ENCODE data around the gene MEPCE.

MEPCE gene

GRCh38 chr7:100472854-100473499 is 43.3 kb downstream of the MEPCE start:
- no peak for DNase-seq
- H3K27me3 ChIP-seq (replicated peaks; ENCODE audit: control insufficient read depth, insufficient read depth, low read length, poor library complexity, severe bottlenecking) = no peaks in the 10 kb centered on the region
- peaks cover 40% of the 10 kb centered on the region for H3K36me3 ChIP-seq (ENCODE audit: control insufficient read depth, insufficient read depth, low read length)
- H3K9me3 ChIP-seq (ENCODE audit: control insufficient read depth, low read length) = no peaks in the 10 kb centered on the region
- peaks cover 49% of the 10 kb centered on the region for H3K4me1 ChIP-seq (ENCODE audit: control insufficient read depth, insufficient read depth, low read length, poor library complexity, severe bottlenecking)
- peak overlapping the region; percentile 58 for H3K27ac ChIP-seq (ENCODE audit: insufficient read depth, low read length, poor library complexity, severe bottlenecking)
- no peak overlapping the region for H3K4me3 ChIP-seq (ENCODE audit: insufficient read depth, low read depth, low read length, poor library complexity, severe bottlenecking)

GRCh38 chr7:100475549-100475948 is 45.9 kb downstream of the MEPCE start:
- H3K36me3 ChIP-seq (ENCODE audit: control insufficient read depth, insufficient read depth, low read length) = peaks cover 24% of the 10 kb centered on the region
- no peaks in the 10 kb centered on the region for H3K27me3 ChIP-seq (replicated peaks; ENCODE audit: control insufficient read depth, insufficient read depth, low read length, poor library complexity, severe bottlenecking)
- H3K4me3 ChIP-seq (ENCODE audit: insufficient read depth, low read depth, low read length, poor library complexity, severe bottlenecking) = no peak overlapping the region
- no peaks in the 10 kb centered on the region for H3K9me3 ChIP-seq (ENCODE audit: control insufficient read depth, low read length)
- H3K27ac ChIP-seq (ENCODE audit: insufficient read depth, low read length, poor library complexity, severe bottlenecking) = peak overlapping the region; percentile 88
- peaks cover 49% of the 10 kb centered on the region for H3K4me1 ChIP-seq (ENCODE audit: control insufficient read depth, insufficient read depth, low read length, poor library complexity, severe bottlenecking)
- DNase-seq = no peak

DNA sequence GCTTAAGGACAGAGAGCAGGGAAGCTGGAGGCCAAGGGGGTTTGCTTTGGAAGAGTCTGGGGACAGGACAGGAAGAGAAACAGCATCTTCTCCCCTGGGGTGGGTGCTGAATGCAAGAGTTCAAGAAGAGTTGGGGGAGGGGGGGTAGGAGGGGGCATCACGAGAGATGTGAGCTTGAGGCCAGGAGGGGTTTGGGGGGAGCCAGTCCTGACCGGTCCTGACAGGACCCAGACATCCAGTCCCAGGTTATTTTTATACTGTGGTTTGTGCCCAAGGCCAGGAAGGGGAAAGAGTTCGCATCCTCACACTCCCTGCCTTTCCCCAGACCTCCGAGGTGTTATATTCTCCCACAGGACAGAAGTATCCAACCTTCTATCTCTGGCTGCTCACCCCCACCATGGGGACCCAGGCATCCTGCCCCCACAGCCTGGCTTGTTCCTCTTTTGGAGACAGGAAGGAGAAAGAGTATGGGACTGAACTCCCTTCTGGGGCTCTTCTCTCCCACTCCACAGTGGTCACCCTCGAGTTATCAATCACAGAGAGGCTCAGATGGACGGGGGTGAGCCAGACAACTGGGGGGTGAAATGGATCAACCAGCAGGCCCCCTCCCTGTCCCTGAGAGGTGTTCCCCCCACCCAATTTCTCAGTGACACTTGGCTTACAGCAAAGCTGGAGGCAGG is 46.6 kb downstream of the MEPCE start:
- Histone ChIP-seq H3K4me3 (ENCODE audit: insufficient read depth, low read depth, low read length, poor library complexity, severe bottlenecking) (peak overlapping the region; percentile 98), H3K27me3 (replicated peaks; ENCODE audit: control insufficient read depth, insufficient read depth, low read length, poor library complexity, severe bottlenecking) (no peaks in the 10 kb centered on the region), H3K36me3 (ENCODE audit: control insufficient read depth, insufficient read depth, low read length) (peaks cover 21% of the 10 kb centered on the region), H3K27ac (ENCODE audit: insufficient read depth, low read length, poor library complexity, severe bottlenecking) (peak overlapping the region; percentile 88), H3K9me3 (ENCODE audit: control insufficient read depth, low read length) (no peaks in the 10 kb centered on the region), H3K4me1 (ENCODE audit: control insufficient read depth, insufficient read depth, low read length, poor library complexity, severe bottlenecking) (peaks cover 49% of the 10 kb centered on the region)
- no peak for DNase-seq

- Histone ChIP-seq H3K4me3 (ENCODE audit: insufficient read depth, low read depth, low read length, poor library complexity, severe bottlenecking) (peak overlapping the region; percentile 98), H3K27ac (ENCODE audit: insufficient read depth, low read length, poor library complexity, severe bottlenecking) (peak overlapping the region; percentile 88), H3K4me1 (ENCODE audit: control insufficient read depth, insufficient read depth, low read length, poor library complexity, severe bottlenecking) (peaks cover 49% of the 10 kb centered on the region), H3K27me3 (replicated peaks; ENCODE audit: control insufficient read depth, insufficient read depth, low read length, poor library complexity, severe bottlenecking) (no peaks in the 10 kb centered on the region), H3K36me3 (ENCODE audit: control insufficient read depth, insufficient read depth, low read length) (peaks cover 21% of the 10 kb centered on the region), H3K9me3 (ENCODE audit: control insufficient read depth, low read length) (no peaks in the 10 kb centered on the region)
- no peak for DNase-seq
Measured at GRCh38 chr7:100476903-100477870, 47.6 kb downstream of the MEPCE start.

- no peak for DNase-seq
- peak overlapping the region; percentile 88 for H3K27ac ChIP-seq (ENCODE audit: insufficient read depth, low read length, poor library complexity, severe bottlenecking)
- peak overlapping the region; percentile 98 for H3K4me3 ChIP-seq (ENCODE audit: insufficient read depth, low read depth, low read length, poor library complexity, severe bottlenecking)
- H3K9me3 ChIP-seq (ENCODE audit: control insufficient read depth, low read length) = no peaks in the 10 kb centered on the region
- peaks cover 17% of the 10 kb centered on the region for H3K36me3 ChIP-seq (ENCODE audit: control insufficient read depth, insufficient read depth, low read length)
- no peaks in the 10 kb centered on the region for H3K27me3 ChIP-seq (replicated peaks; ENCODE audit: control insufficient read depth, insufficient read depth, low read length, poor library complexity, severe bottlenecking)
- H3K4me1 ChIP-seq (ENCODE audit: control insufficient read depth, insufficient read depth, low read length, poor library complexity, severe bottlenecking) = peaks cover 53% of the 10 kb centered on the region
Measured at GRCh38 chr7:100477871-100478267, 48.2 kb downstream of the MEPCE start.

GRCh38 chr7:100478958-100479660 is 49.5 kb downstream of the MEPCE start, which contains the start of gene TSC22D4:
Gene TSC22D4 (minus strand): TSS chr7:100479214. CDS start chr7:100478038, 1,176 bp downstream.
- H3K36me3 ChIP-seq (ENCODE audit: control insufficient read depth, insufficient read depth, low read length) = peaks cover 8% of the 10 kb centered on the region
- peak within 1 kb of the TSS; percentile 98 for H3K4me3 ChIP-seq (ENCODE audit: insufficient read depth, low read depth, low read length, poor library complexity, severe bottlenecking)
- DNase-seq = peak; percentile 84 to 90 (median 88)
- no peaks in the 10 kb centered on the region for H3K9me3 ChIP-seq (ENCODE audit: control insufficient read depth, low read length)
- peaks cover 49% of the 10 kb centered on the region for H3K4me1 ChIP-seq (ENCODE audit: control insufficient read depth, insufficient read depth, low read length, poor library complexity, severe bottlenecking)
- H3K27ac ChIP-seq (ENCODE audit: insufficient read depth, low read length, poor library complexity, severe bottlenecking) = peak within 1 kb of the TSS; percentile 88
- no peaks in the 10 kb centered on the region for H3K27me3 ChIP-seq (replicated peaks; ENCODE audit: control insufficient read depth, insufficient read depth, low read length, poor library complexity, severe bottlenecking)

DNA sequence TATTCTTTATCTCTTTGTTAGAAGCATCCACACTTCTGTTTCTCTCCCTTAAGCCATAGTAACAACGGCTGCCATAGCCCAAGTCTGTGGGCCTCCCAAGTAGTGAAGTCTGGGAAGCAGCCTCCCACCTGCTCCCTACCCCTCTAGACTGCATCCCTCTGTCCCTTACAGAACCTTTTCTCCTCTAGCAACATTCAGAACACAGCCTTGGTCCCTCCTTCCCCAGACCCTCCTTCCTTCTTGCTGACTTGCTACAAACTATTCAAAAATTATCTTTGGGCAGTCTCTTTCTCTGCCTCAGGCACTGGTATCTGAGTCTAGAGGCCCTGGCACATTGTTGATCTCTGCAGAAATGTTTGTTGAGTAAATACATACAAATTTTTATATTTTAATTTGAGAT is 51.8 kb downstream of the MEPCE start:
- Histone ChIP-seq H3K4me1 (ENCODE audit: control insufficient read depth, insufficient read depth, low read length, poor library complexity, severe bottlenecking) (peaks cover 30% of the 10 kb centered on the region), H3K4me3 (ENCODE audit: insufficient read depth, low read depth, low read length, poor library complexity, severe bottlenecking) (no peak overlapping the region), H3K27me3 (replicated peaks; ENCODE audit: control insufficient read depth, insufficient read depth, low read length, poor library complexity, severe bottlenecking) (no peaks in the 10 kb centered on the region), H3K9me3 (ENCODE audit: control insufficient read depth, low read length) (no peaks in the 10 kb centered on the region), H3K36me3 (ENCODE audit: control insufficient read depth, insufficient read depth, low read length) (no peaks in the 10 kb centered on the region), H3K27ac (ENCODE audit: insufficient read depth, low read length, poor library complexity, severe bottlenecking) (no peak overlapping the region)
- DNase-seq = no peak

GRCh38 chr7:100482728-100483089 is 53.1 kb downstream of the MEPCE start:
- Histone ChIP-seq H3K9me3 (ENCODE audit: control insufficient read depth, low read length) (no peaks in the 10 kb centered on the region), H3K36me3 (ENCODE audit: control insufficient read depth, insufficient read depth, low read length) (no peaks in the 10 kb centered on the region), H3K4me3 (ENCODE audit: insufficient read depth, low read depth, low read length, poor library complexity, severe bottlenecking) (peak overlapping the region; percentile 43), H3K27me3 (replicated peaks; ENCODE audit: control insufficient read depth, insufficient read depth, low read length, poor library complexity, severe bottlenecking) (no peaks in the 10 kb centered on the region), H3K4me1 (ENCODE audit: control insufficient read depth, insufficient read depth, low read length, poor library complexity, severe bottlenecking) (peaks cover 18% of the 10 kb centered on the region), H3K27ac (ENCODE audit: insufficient read depth, low read length, poor library complexity, severe bottlenecking) (peak overlapping the region; percentile 38)
- DNase-seq = no peak

DNA sequence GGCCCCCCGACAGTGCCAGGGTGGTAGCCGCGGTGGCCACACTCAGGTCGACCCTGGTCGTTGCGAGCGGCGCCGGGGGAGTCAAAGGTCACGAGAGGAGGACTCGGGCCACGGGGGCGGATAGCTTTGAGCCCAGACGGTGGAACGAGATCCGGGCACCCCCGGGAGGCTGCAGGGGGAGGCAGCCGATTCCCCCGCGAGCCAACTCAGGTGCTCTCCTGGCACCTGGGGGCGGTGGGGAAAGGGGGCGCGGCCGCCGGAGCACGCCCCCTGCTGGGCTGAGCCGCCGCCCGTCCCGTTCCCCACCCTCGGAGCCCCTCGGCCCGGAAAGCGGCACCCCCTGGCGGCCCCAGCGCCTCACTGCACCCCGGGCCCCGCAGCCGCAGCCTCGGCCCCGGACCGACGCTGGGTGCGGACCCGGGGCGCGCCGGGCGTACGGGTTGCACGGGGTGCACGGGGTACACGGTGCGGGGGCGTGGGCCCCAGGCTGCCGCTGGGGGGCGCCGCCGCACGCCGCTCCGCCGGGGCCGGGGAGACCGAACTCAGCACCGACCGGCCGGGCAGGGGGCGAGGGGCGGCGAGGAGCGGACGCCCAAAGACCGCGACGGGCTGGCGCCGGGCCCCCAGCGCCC is 53.6 kb downstream of the MEPCE start:
- peak; percentile 69 to 73 (median 70) for DNase-seq
- H3K9me3 ChIP-seq (ENCODE audit: control insufficient read depth, low read length) = no peaks in the 10 kb centered on the region
- no peaks in the 10 kb centered on the region for H3K27me3 ChIP-seq (replicated peaks; ENCODE audit: control insufficient read depth, insufficient read depth, low read length, poor library complexity, severe bottlenecking)
- H3K36me3 ChIP-seq (ENCODE audit: control insufficient read depth, insufficient read depth, low read length) = no peaks in the 10 kb centered on the region
- peaks cover 18% of the 10 kb centered on the region for H3K4me1 ChIP-seq (ENCODE audit: control insufficient read depth, insufficient read depth, low read length, poor library complexity, severe bottlenecking)
- peak overlapping the region; percentile 43 for H3K4me3 ChIP-seq (ENCODE audit: insufficient read depth, low read depth, low read length, poor library complexity, severe bottlenecking)
- peak overlapping the region; percentile 39 for H3K27ac ChIP-seq (ENCODE audit: insufficient read depth, low read length, poor library complexity, severe bottlenecking)

All from effector memory CD4-positive, alpha-beta T cell (primary cell).